ENCODE data around the gene TGFB1. TPM values are rescaled to one million over a fixed set of nuclear protein-coding genes. Genes with fewer than 3 reads are reported as not detected.

Gene TGFB1
- total and polyA plus RNA-seq, 7 experiments from 2014 or later = 31.4 to 322 (median 97.4) TPM

DNA sequence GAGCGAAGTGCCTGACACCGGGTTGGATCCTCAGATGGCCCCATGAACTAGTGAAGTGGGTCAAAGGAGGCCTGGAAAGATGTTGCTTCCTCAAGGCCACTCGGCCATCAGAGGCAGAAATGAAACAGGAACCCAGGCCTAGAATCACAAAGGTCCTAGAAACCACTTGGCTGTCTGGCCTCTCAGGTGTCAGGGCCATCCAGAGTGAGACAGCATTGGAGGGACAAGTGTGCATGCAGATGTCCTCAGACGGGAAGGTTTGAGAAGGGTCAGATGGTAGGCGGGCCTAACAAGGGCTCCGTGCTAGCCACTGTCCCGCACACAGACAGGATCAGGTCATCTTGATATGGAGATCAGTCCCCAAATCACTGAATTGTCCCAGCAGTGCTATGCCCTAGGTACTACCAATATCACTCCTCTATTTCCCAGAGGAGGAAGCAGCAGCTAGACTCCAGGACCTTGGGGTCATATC, 29.5 kb downstream of the TGFB1 start:
- no peak overlapping the region for H3K4me3 ChIP-seq (ENCODE audit: low read length)
- peaks cover 32 to 33% of the 10 kb centered on the region in 2 donors for H3K4me1 ChIP-seq (ENCODE audit: control insufficient read depth in 2 of 2, insufficient read depth in 2 of 2, low read length in 2 of 2)
- Mint-ChIP-seq H3K9me3 (peaks cover 0 to 3% (median 0%) of the 10 kb centered on the region in 11 donors), H3K36me3 (peaks cover 0 to 32% (median 7%) of the 10 kb centered on the region in 5 donors), H3K4me1 (peaks cover 42 to 58% (median 50%) of the 10 kb centered on the region in 7 donors), H3K4me3 (peak overlapping the region in 1 of 10 donors; percentile 53), H3K27me3 (no peaks in the 10 kb centered on the region), H3K27ac (peak overlapping the region; percentile 74 to 96 (median 88))
- ChIA-PET POLR2A (interaction anchor here (0.5 to 6.4 kb wide), 5 partner anchors 8 to 28 kb away, joined by 3 to 51 read pairs (median 4); partner anchors contain the start of gene TGFB1), CTCF (interaction anchor here (0.6 kb wide), 1 partner anchor 241 kb away, joined by 5 read pairs; no protein-coding TSS in a partner anchor)
- H3K36me3 ChIP-seq (ENCODE audit: control insufficient read depth in 2 of 3, insufficient read depth in 3 of 3, low read length in 3 of 3) = peaks cover 6 to 57% (median 14%) of the 10 kb centered on the region in 3 experiments
- ATAC-seq (no peak), DNase-seq (no peak)
- intact Hi-C loops (cut with micrococcal nuclease) = no loop called here
- H3K27ac ChIP-seq (ENCODE audit: low read depth, low read length) = peak overlapping the region; percentile 28
- H3K27me3 ChIP-seq (ENCODE audit: control insufficient read depth in 2 of 2, insufficient read depth in 2 of 2, low read length in 2 of 2) = no peaks in the 10 kb centered on the region
- H3K9me3 ChIP-seq (ENCODE audit: control insufficient read depth in 2 of 3, low read length in 3 of 3) = no peaks in the 10 kb centered on the region

DNA sequence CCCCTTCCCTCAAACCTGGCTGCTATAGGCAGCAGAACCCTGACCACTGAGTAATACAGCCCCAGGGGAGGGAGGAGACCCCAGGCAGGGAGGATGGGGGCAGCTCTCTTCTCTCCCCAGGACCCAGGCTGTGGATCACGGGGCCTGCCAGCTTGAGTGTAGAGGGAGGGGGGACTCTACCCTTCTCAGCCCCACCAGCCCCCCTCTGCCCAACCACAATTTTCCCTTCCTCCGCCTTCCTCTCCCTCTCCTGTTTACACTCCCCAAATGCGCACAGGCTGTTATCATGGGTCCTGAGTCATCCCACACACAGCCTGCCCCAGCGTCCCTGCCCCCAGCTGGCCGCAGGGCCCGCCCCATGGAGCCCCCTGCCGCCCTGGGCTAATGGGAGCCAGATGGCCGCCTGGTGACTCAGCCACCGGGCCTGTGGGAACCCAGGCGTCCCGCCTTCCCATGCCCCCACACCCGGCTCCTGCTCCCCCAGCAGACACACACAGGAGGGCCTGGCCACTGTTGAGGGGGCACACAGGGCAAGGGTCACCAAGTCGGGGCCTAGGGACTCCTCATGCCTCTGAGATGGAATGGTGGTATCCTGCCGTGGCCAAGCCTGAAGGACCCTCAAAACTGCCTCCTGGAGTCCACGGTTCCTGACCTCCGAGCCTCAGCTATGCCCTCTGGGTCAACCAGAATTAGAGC, 30.1 kb downstream of the TGFB1 start:
- ATAC-seq = no peak
- Mint-ChIP-seq H3K4me3 (no peak overlapping the region), H3K9me3 (peaks cover 0 to 3% (median 0%) of the 10 kb centered on the region in 11 donors), H3K27me3 (no peaks in the 10 kb centered on the region), H3K4me1 (peaks cover 36 to 52% (median 43%) of the 10 kb centered on the region in 7 donors), H3K27ac (peak overlapping the region; percentile 63 to 93 (median 87)), H3K36me3 (peaks cover 0 to 29% (median 7%) of the 10 kb centered on the region in 5 donors)
- ChIA-PET POLR2A (interaction anchor here (0.5 to 6.4 kb wide), 4 partner anchors 12 to 32 kb away, joined by 3 to 51 read pairs (median 5); partner anchors contain the start of gene TGFB1), CTCF (no interaction called here)
- H3K9me3 ChIP-seq (ENCODE audit: control insufficient read depth in 2 of 3, low read length in 3 of 3) = no peaks in the 10 kb centered on the region
- no peak overlapping the region for H3K4me3 ChIP-seq (ENCODE audit: low read length)
- peak overlapping the region; percentile 28 for H3K27ac ChIP-seq (ENCODE audit: low read depth, low read length)
- H3K36me3 ChIP-seq (ENCODE audit: control insufficient read depth in 2 of 3, insufficient read depth in 3 of 3, low read length in 3 of 3) = peaks cover 6 to 64% (median 18%) of the 10 kb centered on the region in 3 experiments
- peaks cover 25 to 26% of the 10 kb centered on the region in 2 donors for H3K4me1 ChIP-seq (ENCODE audit: control insufficient read depth in 2 of 2, insufficient read depth in 2 of 2, low read length in 2 of 2)
- intact Hi-C loops (cut with micrococcal nuclease) = no loop called here
- H3K27me3 ChIP-seq (ENCODE audit: control insufficient read depth in 2 of 2, insufficient read depth in 2 of 2, low read length in 2 of 2) = no peaks in the 10 kb centered on the region
- no peak for DNase-seq

DNA sequence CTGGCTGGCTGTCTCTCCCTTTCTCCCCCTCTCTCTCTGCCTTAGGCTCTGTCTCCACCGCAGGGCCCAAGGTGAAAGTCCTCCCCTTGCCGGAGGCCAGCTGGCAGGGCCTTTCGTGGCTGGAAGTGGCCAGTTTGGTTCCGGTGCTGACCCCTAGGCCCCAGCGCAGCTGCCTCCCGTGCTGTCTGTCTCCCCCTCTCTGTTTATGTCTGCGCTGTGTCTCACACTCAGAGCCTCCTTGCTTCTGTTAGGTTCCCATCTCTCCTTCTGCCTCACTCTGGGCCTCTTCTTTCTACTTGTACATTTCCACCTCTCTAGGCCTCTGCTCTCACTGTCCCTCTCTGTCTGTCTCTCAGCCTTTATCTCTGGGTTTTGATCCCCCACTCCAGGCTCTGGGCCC, 30.7 kb downstream of the TGFB1 start:
- CTCF ChIA-PET = no interaction called here
- Mint-ChIP-seq H3K27me3 (no peaks in the 10 kb centered on the region), H3K36me3 (peaks cover 0 to 28% (median 7%) of the 10 kb centered on the region in 5 donors), H3K4me3 (no peak overlapping the region), H3K4me1 (peaks cover 31 to 48% (median 41%) of the 10 kb centered on the region in 7 donors), H3K9me3 (peaks cover 0 to 3% (median 0%) of the 10 kb centered on the region in 11 donors), H3K27ac (peak overlapping the region; percentile 33 to 93 (median 75))
- POLR2A ChIA-PET = interaction anchor here (1.4 to 1.7 kb wide), 3 partner anchors 14 to 32 kb away, joined by 3 to 7 read pairs (median 4); no protein-coding TSS in a partner anchor
- ATAC-seq (no peak), DNase-seq (no peak)
- Histone ChIP-seq H3K27me3 (ENCODE audit: control insufficient read depth in 2 of 2, insufficient read depth in 2 of 2, low read length in 2 of 2) (no peaks in the 10 kb centered on the region), H3K36me3 (ENCODE audit: control insufficient read depth in 2 of 3, insufficient read depth in 3 of 3, low read length in 3 of 3) (peaks cover 6 to 69% (median 20%) of the 10 kb centered on the region in 3 experiments), H3K9me3 (ENCODE audit: control insufficient read depth in 2 of 3, low read length in 3 of 3) (no peaks in the 10 kb centered on the region), H3K4me3 (ENCODE audit: low read length) (no peak overlapping the region), H3K27ac (ENCODE audit: low read depth, low read length) (peak overlapping the region; percentile 28), H3K4me1 (ENCODE audit: control insufficient read depth in 2 of 2, insufficient read depth in 2 of 2, low read length in 2 of 2) (peaks cover 19 to 21% of the 10 kb centered on the region in 2 donors)
- intact Hi-C loops (cut with micrococcal nuclease) = no loop called here

DNA sequence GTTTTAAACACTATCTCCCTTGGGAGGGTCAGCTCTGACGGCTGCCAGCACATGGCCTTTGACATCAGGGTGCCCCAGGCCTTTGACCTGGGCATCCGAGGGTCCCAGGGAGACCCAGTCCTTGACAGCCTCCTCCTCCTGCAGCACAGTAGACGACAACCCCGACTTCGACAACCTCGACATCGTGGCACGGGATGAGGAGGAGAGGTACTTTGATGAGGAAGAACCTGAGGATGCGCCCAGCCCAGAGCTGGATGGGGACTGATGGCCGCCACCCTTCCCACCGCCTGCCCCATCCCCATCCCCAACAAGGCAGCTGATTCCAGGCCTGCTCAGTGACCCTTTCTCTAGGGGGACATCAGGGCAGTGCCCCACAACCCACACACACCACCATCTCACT, 31.3 kb downstream of the TGFB1 start:
- H3K4me1 ChIP-seq (ENCODE audit: control insufficient read depth in 2 of 2, insufficient read depth in 2 of 2, low read length in 2 of 2) = peaks cover 14 to 16% of the 10 kb centered on the region in 2 donors
- ATAC-seq = no peak
- DNase-seq = no peak

DNA sequence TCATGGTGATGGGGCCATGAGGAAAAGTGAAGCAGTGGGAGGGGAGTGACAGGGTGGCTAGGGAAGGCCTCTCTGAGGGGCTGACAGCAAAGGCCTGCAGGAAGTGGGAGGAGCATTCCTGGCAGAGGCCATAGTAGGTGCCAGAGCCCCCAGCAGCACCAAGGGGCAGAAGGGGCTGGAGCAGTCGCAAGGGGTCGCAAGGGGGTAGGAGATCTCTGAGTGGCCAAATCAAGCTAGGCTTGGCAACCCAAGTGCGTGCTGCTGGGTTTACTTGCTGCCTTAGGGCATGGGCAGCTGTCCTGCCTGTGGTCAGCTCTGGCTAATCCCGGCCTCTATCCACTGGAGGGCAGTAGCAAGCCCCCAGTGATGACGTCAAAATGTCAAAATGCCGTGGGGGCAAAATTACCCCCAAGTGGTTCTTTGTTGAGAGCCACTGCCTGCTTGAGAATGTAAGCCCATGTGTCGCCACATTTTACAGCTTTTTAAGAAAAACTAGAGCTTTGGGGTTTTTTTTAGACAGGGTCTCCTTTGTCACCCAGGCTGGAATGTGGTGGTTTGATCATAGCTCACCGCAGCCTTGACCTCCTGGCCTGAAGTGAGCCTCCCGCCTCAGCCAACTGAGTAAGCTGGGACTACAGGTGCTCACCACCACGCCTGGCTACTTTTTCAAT, 32.0 kb downstream of the TGFB1 start:
- Mint-ChIP-seq H3K4me1 (peaks cover 23 to 49% (median 34%) of the 10 kb centered on the region in 7 donors), H3K36me3 (peaks cover 5 to 30% (median 14%) of the 10 kb centered on the region in 5 donors)

More for the DNA sequence above, 31.3 kb downstream of the TGFB1 start:
- Histone ChIP-seq H3K9me3 (ENCODE audit: control insufficient read depth in 2 of 3, low read length in 3 of 3) (no peaks in the 10 kb centered on the region), H3K27me3 (ENCODE audit: control insufficient read depth in 2 of 2, insufficient read depth in 2 of 2, low read length in 2 of 2) (no peaks in the 10 kb centered on the region), H3K36me3 (ENCODE audit: control insufficient read depth in 2 of 3, insufficient read depth in 3 of 3, low read length in 3 of 3) (peaks cover 6 to 75% (median 22%) of the 10 kb centered on the region in 3 experiments), H3K4me3 (ENCODE audit: low read length) (no peak overlapping the region), H3K27ac (ENCODE audit: low read depth, low read length) (no peak overlapping the region)
- ChIA-PET POLR2A (interaction anchor here (1.0 to 1.5 kb wide), 4 partner anchors 11 to 34 kb away, joined by 3 to 4 read pairs (median 3); no protein-coding TSS in a partner anchor), CTCF (no interaction called here)
- intact Hi-C loops (cut with micrococcal nuclease) = no loop called here
- peaks cover 0 to 27% (median 7%) of the 10 kb centered on the region in 5 donors for H3K36me3 Mint-ChIP-seq
- H3K4me3 Mint-ChIP-seq = no peak overlapping the region
- no peaks in the 10 kb centered on the region for H3K27me3 Mint-ChIP-seq
- H3K27ac Mint-ChIP-seq = peak overlapping the region in 7 of 9 donors; percentile 33 to 93 (median 79)
- H3K9me3 Mint-ChIP-seq = peaks cover 0 to 3% (median 0%) of the 10 kb centered on the region in 11 donors
- peaks cover 29 to 47% (median 41%) of the 10 kb centered on the region in 7 donors for H3K4me1 Mint-ChIP-seq

DNA sequence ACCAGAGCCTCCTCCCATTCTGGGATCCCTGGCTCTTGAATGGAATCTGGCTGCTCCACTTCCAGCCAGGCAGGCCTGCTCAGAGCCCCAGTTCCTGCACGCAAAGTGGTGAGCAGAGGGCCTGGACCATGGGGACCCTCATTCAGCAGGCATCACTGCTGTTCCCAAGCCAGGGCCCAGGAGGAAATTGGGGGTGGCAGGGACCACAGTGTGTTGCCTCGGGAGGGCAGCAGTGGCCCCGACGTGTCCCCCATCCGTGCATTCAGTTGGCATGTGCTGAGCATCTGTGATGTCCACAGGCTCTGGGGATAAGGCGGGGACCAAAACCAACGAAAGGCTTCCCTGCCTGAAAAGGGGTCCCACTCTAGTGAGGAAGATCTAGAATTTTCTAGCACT, 32.5 kb downstream of the TGFB1 start:
- H3K27ac ChIP-seq (ENCODE audit: low read depth, low read length) = no peak overlapping the region
- Mint-ChIP-seq H3K27me3 (no peaks in the 10 kb centered on the region), H3K4me1 (peaks cover 18 to 45% (median 30%) of the 10 kb centered on the region in 7 donors), H3K27ac (peak overlapping the region in 6 of 9 donors; percentile 1 to 80 (median 40)), H3K36me3 (peaks cover 7 to 32% (median 17%) of the 10 kb centered on the region in 5 donors), H3K9me3 (peaks cover 0 to 2% (median 0%) of the 10 kb centered on the region in 11 donors), H3K4me3 (no peak overlapping the region)
- H3K36me3 ChIP-seq (ENCODE audit: control insufficient read depth in 2 of 3, insufficient read depth in 3 of 3, low read length in 3 of 3) = peaks cover 13 to 87% (median 31%) of the 10 kb centered on the region in 3 experiments
- H3K4me1 ChIP-seq (ENCODE audit: control insufficient read depth in 2 of 2, insufficient read depth in 2 of 2, low read length in 2 of 2) = peaks cover 1 to 4% of the 10 kb centered on the region in 2 donors
- no peak for ATAC-seq
- POLR2A ChIA-PET = interaction anchor here (1.2 kb wide), 1 partner anchor 35 kb away, joined by 3 read pairs; no protein-coding TSS in a partner anchor
- H3K27me3 ChIP-seq (ENCODE audit: control insufficient read depth in 2 of 2, insufficient read depth in 2 of 2, low read length in 2 of 2) = no peaks in the 10 kb centered on the region
- no peak for DNase-seq
- CTCF ChIA-PET = no interaction called here
- no peak overlapping the region for H3K4me3 ChIP-seq (ENCODE audit: low read length)
- intact Hi-C loops (cut with micrococcal nuclease) = no loop called here
- H3K9me3 ChIP-seq (ENCODE audit: control insufficient read depth in 2 of 3, low read length in 3 of 3) = no peaks in the 10 kb centered on the region

More for the DNA sequence above, 32.0 kb downstream of the TGFB1 start:
- CTCF ChIA-PET = no interaction called here
- no peak for ATAC-seq
- no peak overlapping the region for H3K4me3 ChIP-seq (ENCODE audit: low read length)
- H3K4me1 ChIP-seq (ENCODE audit: control insufficient read depth in 2 of 2, insufficient read depth in 2 of 2, low read length in 2 of 2) = peaks cover 7 to 9% of the 10 kb centered on the region in 2 donors
- no peak for DNase-seq
- H3K9me3 Mint-ChIP-seq = peaks cover 0 to 2% (median 0%) of the 10 kb centered on the region in 11 donors
- H3K36me3 ChIP-seq (ENCODE audit: control insufficient read depth in 2 of 3, insufficient read depth in 3 of 3, low read length in 3 of 3) = peaks cover 9 to 82% (median 29%) of the 10 kb centered on the region in 3 experiments
- H3K9me3 ChIP-seq (ENCODE audit: control insufficient read depth in 2 of 3, low read length in 3 of 3) = no peaks in the 10 kb centered on the region
- POLR2A ChIA-PET = interaction anchor here (1.0 to 1.4 kb wide), 3 partner anchors 10 to 34 kb away, joined by 3 to 4 read pairs (median 3); no protein-coding TSS in a partner anchor
- H3K27me3 ChIP-seq (ENCODE audit: control insufficient read depth in 2 of 2, insufficient read depth in 2 of 2, low read length in 2 of 2) = no peaks in the 10 kb centered on the region
- intact Hi-C loops (cut with micrococcal nuclease) = no loop called here
- no peak overlapping the region for H3K27ac ChIP-seq (ENCODE audit: low read depth, low read length)
- H3K27me3 Mint-ChIP-seq = no peaks in the 10 kb centered on the region
- H3K4me3 Mint-ChIP-seq = no peak overlapping the region
- H3K27ac Mint-ChIP-seq = peak overlapping the region in 7 of 9 donors; percentile 1 to 93 (median 81)
